Mesenchymal stem cell (in vitro differentiated cells and primary cell): ENCODE results near the gene RBMS3.

Experiments used
- DNase-seq: peaks from one replicate; pipeline ENCODE4 v3.0.0-alpha.2; 2013
- H2AFZ ChIP-seq: one replicate; pipeline ENCODE4 v1.6.1; 2013; ENCODE audit warnings: low read depth, mild to moderate bottlenecking, control low read depth, inconsistent platforms, low read length, moderate library complexity
- H2AK5ac ChIP-seq: 2 replicates; pipeline ENCODE4 v1.6.1; 2013; ENCODE audit warnings: low read length, moderate library complexity, mild to moderate bottlenecking, inconsistent platforms; ENCODE audit not compliant: severe bottlenecking
- H2BK120ac ChIP-seq: one replicate; pipeline ENCODE4 v1.6.1; 2013; ENCODE audit warnings: low read depth, mild to moderate bottlenecking, inconsistent platforms, low read length, moderate library complexity
- H2BK12ac ChIP-seq, 2 experiments: one replicate each; pipeline ENCODE4 v1.6.1; 2013; ENCODE audit warnings: inconsistent platforms in 2 of 2, low read length in 2 of 2, mild to moderate bottlenecking in 2 of 2, moderate library complexity in 2 of 2, control low read depth in 1 of 2
- H2BK15ac ChIP-seq: one replicate; pipeline ENCODE4 v1.6.1; 2013; ENCODE audit warnings: mild to moderate bottlenecking, low read depth, inconsistent platforms; ENCODE audit not compliant: poor library complexity, severe bottlenecking
- H2BK5ac ChIP-seq: 2 replicates; pipeline ENCODE4 v1.6.1; 2013; ENCODE audit warnings: low read depth, mild to moderate bottlenecking, low read length, control low read depth, inconsistent platforms; ENCODE audit not compliant: poor library complexity, severe bottlenecking
- H3K14ac ChIP-seq, 2 experiments: one replicate each; pipeline ENCODE4 v1.6.1; 2013; ENCODE audit warnings: inconsistent platforms in 2 of 2, low read length in 2 of 2, control low read depth in 1 of 2, mild to moderate bottlenecking in 1 of 2, moderate library complexity in 1 of 2
- H3K18ac ChIP-seq, 2 experiments: one replicate each; pipeline ENCODE4 v1.6.1; 2013; ENCODE audit warnings: inconsistent platforms in 2 of 2, low read length in 2 of 2, control low read depth in 1 of 2, low read depth in 1 of 2, mild to moderate bottlenecking in 1 of 2
- H3K23ac ChIP-seq, 2 experiments: one replicate each; pipeline ENCODE4 v1.6.1; 2013; ENCODE audit warnings: inconsistent platforms in 2 of 2, low read length in 2 of 2, mild to moderate bottlenecking in 2 of 2, moderate library complexity in 2 of 2, control low read depth in 1 of 2
- H3K27ac ChIP-seq: 2 replicates; pipeline ENCODE4 v1.5.1; 2013; ENCODE audit warnings: mild to moderate bottlenecking, moderate library complexity, low read length, control low read depth, inconsistent platforms; ENCODE audit not compliant: poor library complexity, severe bottlenecking
- H3K27me3 ChIP-seq, 2 experiments: 2 replicates each; pipeline versions ENCODE4 v1.6.1 to v1.7.0; 2013; ENCODE audit warnings: low read length in 2 of 2, mild to moderate bottlenecking in 2 of 2, moderate library complexity in 2 of 2, control low read depth in 1 of 2, inconsistent platforms in 1 of 2; ENCODE audit not compliant: control insufficient read depth in 1 of 2, insufficient read depth in 1 of 2
- H3K36me3 ChIP-seq, 2 experiments: 2 replicates each; pipeline versions ENCODE4 v1.6.1 to v1.7.0; 2013; ENCODE audit warnings: low read length in 2 of 2, control low read depth in 1 of 2, inconsistent platforms in 1 of 2, low read depth in 1 of 2, mild to moderate bottlenecking in 1 of 2; ENCODE audit not compliant: insufficient read depth in 2 of 2, control insufficient read depth in 1 of 2
- H3K4ac ChIP-seq, 2 experiments: one replicate each; pipeline ENCODE4 v1.6.1; 2013; ENCODE audit warnings: inconsistent platforms in 2 of 2, low read length in 2 of 2, mild to moderate bottlenecking in 2 of 2, moderate library complexity in 2 of 2, control low read depth in 1 of 2, low read depth in 1 of 2
- H3K4me1 ChIP-seq: 2 replicates; pipeline ENCODE4 v1.6.1; 2013; ENCODE audit warnings: low read depth, low read length, control low read depth; ENCODE audit not compliant: control insufficient read depth, insufficient read depth
- H3K4me2 ChIP-seq: 2 replicates; pipeline ENCODE4 v1.6.1; 2013; ENCODE audit warnings: low read length, mild to moderate bottlenecking, inconsistent platforms; ENCODE audit not compliant: poor library complexity, severe bottlenecking
- H3K4me3 ChIP-seq, 2 experiments: 2 replicates each; pipeline versions ENCODE4 v1.5.1 to v1.7.0; 2013; ENCODE audit warnings: low read length in 2 of 2, mild to moderate bottlenecking in 2 of 2, control low read depth in 1 of 2, low read depth in 1 of 2; ENCODE audit not compliant: insufficient read depth in 1 of 2
- H3K79me1 ChIP-seq: replicated peaks from 2 replicates; pipeline ENCODE4 v1.6.1; 2013; ENCODE audit warnings: mild to moderate bottlenecking, control low read depth, low read length, inconsistent platforms; ENCODE audit not compliant: poor library complexity, severe bottlenecking
- H3K9ac ChIP-seq: 2 replicates; pipeline ENCODE4 v1.7.0; 2013; ENCODE audit warnings: mild to moderate bottlenecking, low read length, moderate library complexity
- H3K9me3 ChIP-seq: 2 replicates; pipeline ENCODE4 v1.7.0; 2013; ENCODE audit warnings: mild to moderate bottlenecking, low read length; ENCODE audit not compliant: control insufficient read depth
- H4K8ac ChIP-seq: one replicate; pipeline ENCODE4 v1.6.1; 2013; ENCODE audit warnings: inconsistent platforms, mild to moderate bottlenecking, low read length, moderate library complexity
- H4K91ac ChIP-seq: one replicate; pipeline ENCODE4 v1.6.1; 2013; ENCODE audit warnings: mild to moderate bottlenecking, low read length, inconsistent platforms
- WGBS: methylation state at CpG from one replicate; pipeline ENCODE4 v1.1.7; 2013; ENCODE audit warnings: mixed read lengths; 5-methylcytosine and 5-hydroxymethylcytosine counted together

The RBMS3 gene

DNA sequence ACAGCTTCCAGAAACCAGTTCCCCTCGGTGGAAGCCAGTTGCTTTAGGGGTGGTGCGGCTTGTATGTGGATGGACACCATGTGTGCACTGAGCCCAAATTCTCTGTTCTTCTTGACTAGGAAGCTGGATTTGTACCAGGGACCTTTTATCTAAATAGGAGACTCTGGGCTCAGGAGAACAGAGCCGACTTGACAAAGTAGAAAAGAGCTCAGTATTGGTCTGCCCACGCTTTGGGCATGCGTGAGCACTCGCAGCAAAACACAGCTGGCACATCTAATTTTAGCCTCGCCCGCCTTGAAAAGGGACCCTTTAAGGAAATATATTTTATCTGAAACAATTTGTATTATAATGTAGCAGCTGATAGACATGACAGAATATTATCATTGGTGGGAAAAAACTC lies 1.1 kb upstream of the RBMS3 start:
- Histone ChIP-seq H3K9ac (peak overlapping the region; percentile 94), H3K23ac (no peak overlapping the region), H4K91ac (no peak overlapping the region), H2BK5ac (no peak overlapping the region), H2AFZ (no peak overlapping the region), H3K4me1 (peaks cover 2% of the 10 kb centered on the region), H3K79me1 (peaks cover 15% of the 10 kb centered on the region), H2BK15ac (no peak overlapping the region), H3K4ac (peak overlapping the region in 1 of 2 experiments; percentile 3), H2BK12ac (no peak overlapping the region), H3K27ac (peak overlapping the region; percentile 69), H3K4me2 (peak overlapping the region; percentile 64), H3K4me3 (peak overlapping the region in 1 of 2 experiments; percentile 85), H3K27me3 (no peaks in the 10 kb centered on the region), H3K18ac (peak overlapping the region in 1 of 2 experiments; percentile 54), H2BK120ac (peak overlapping the region; percentile 0), H3K9me3 (no peaks in the 10 kb centered on the region), H4K8ac (no peak overlapping the region), H2AK5ac (no peak overlapping the region), H3K36me3 (no peaks in the 10 kb centered on the region), H3K14ac (no peak overlapping the region)
- peak; percentile 37 for DNase-seq
- WGBS: 62% methylated on average over 8 of the region's 8 CpGs

- H3K27me3 ChIP-seq: no peaks in the 10 kb centered on the region
- H2AFZ ChIP-seq: no peak overlapping the region
- no peak overlapping the region for H2BK12ac ChIP-seq
- H2AK5ac ChIP-seq: peak overlapping the region; percentile 59
- H3K4me2 ChIP-seq: peak overlapping the region; percentile 60
- peak overlapping the region; percentile 94 for H3K9ac ChIP-seq
- peak overlapping the region in 1 of 2 experiments; percentile 51 for H3K4ac ChIP-seq
- H3K9me3 ChIP-seq: no peaks in the 10 kb centered on the region
- no peak overlapping the region for H3K23ac ChIP-seq
- peak overlapping the region; percentile 61 to 85 for H3K4me3 ChIP-seq
- H2BK15ac ChIP-seq: no peak overlapping the region
- peak overlapping the region; percentile 72 for H4K8ac ChIP-seq
- WGBS: no CpG with 5 or more reads among the region's 3 CpGs
- H4K91ac ChIP-seq: no peak overlapping the region
- H3K79me1 ChIP-seq: peaks cover 13% of the 10 kb centered on the region
- peak overlapping the region; percentile 99 for H3K27ac ChIP-seq
- peak; percentile 81 for DNase-seq
- H3K14ac ChIP-seq: no peak overlapping the region
- H3K36me3 ChIP-seq: no peaks in the 10 kb centered on the region
- H2BK5ac ChIP-seq: peak overlapping the region; percentile 88
- H3K4me1 ChIP-seq: peaks cover 2% of the 10 kb centered on the region
- H2BK120ac ChIP-seq: no peak overlapping the region
- peak overlapping the region in 1 of 2 experiments; percentile 74 for H3K18ac ChIP-seq
These were observed 148 bp downstream of the RBMS3 start for GRCh38 chr3:29281094-29281343.

GRCh38 chr3:29281344-29282241 lies 722 bp downstream of the RBMS3 start:
- H3K36me3 ChIP-seq: no peaks in the 10 kb centered on the region
- H4K91ac ChIP-seq: peak overlapping the region; percentile 95
- H2AK5ac ChIP-seq: peak overlapping the region; percentile 89
- H3K23ac ChIP-seq: peak overlapping the region; percentile 96 to 97
- no peaks in the 10 kb centered on the region for H3K27me3 ChIP-seq
- peak overlapping the region; percentile 51 to 87 for H3K4ac ChIP-seq
- peak overlapping the region; percentile 66 for H3K4me2 ChIP-seq
- H2AFZ ChIP-seq: no peak overlapping the region
- 2% methylated on average over 14 of the region's 18 CpGs for WGBS
- H4K8ac ChIP-seq: peak overlapping the region; percentile 72
- peak overlapping the region; percentile 99 for H3K27ac ChIP-seq
- H2BK5ac ChIP-seq: peak overlapping the region; percentile 88
- H2BK12ac ChIP-seq: peak overlapping the region in 1 of 2 experiments; percentile 84
- H2BK120ac ChIP-seq: peak overlapping the region; percentile 82
- peak; percentile 54 for DNase-seq
- H3K9me3 ChIP-seq: no peaks in the 10 kb centered on the region
- peak overlapping the region; percentile 61 to 85 for H3K4me3 ChIP-seq
- no peak overlapping the region for H3K14ac ChIP-seq
- peak overlapping the region; percentile 94 for H3K9ac ChIP-seq
- peaks cover 13% of the 10 kb centered on the region for H3K79me1 ChIP-seq
- peak overlapping the region; percentile 74 to 96 for H3K18ac ChIP-seq
- H2BK15ac ChIP-seq: peak overlapping the region; percentile 83
- H3K4me1 ChIP-seq: peaks cover 2% of the 10 kb centered on the region

DNA sequence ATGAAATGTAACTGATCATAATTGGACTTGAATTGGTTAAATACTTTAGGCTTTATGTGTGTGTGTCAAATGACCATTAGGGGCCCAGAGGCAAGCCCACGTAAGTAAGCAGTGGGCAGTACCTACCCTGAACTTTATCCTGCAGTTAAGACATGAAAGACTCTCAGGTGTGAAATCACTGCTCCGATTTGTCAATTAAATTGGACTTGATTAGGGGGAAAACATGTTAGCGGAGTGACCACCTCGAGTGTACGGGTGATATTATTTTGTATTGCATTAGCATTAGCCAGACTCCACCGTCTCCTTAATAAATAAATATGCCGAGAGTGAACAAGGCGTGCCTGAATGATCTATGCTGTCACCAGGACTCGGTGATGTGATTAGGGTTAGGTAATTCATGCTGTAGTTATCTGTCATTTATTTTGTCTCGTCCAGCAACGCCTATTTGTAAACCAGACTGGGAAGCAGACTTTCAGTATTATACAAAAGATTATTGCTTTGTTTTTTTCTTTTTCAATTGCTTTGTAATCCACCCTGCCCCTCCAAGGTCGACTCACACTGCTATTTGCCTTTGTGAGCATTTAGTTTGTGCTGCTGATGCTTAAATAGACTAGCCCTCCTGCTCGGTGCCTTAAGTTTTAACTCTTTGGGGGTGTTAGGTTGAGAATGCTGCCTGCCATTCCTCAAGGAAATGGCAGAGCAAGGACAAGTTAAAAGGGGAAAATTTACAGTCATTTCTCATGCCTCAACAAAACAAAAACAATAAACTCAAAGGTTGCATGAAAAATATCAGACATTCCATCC lies 1.8 kb downstream of the RBMS3 start:
- Histone ChIP-seq H3K4me1 (peaks cover 2% of the 10 kb centered on the region), H3K9ac (peak overlapping the region; percentile 94), H3K23ac (no peak overlapping the region), H2BK5ac (peak overlapping the region; percentile 77), H4K8ac (no peak overlapping the region), H3K9me3 (no peaks in the 10 kb centered on the region), H3K18ac (peak overlapping the region; percentile 70 to 88), H3K36me3 (no peaks in the 10 kb centered on the region), H2BK12ac (no peak overlapping the region), H2AK5ac (peak overlapping the region; percentile 81), H2BK120ac (no peak overlapping the region), H3K27me3 (no peaks in the 10 kb centered on the region), H3K14ac (no peak overlapping the region), H3K4ac (peak overlapping the region in 1 of 2 experiments; percentile 75), H2BK15ac (no peak overlapping the region), H3K79me1 (peaks cover 6% of the 10 kb centered on the region), H2AFZ (no peak overlapping the region), H3K4me3 (peak overlapping the region; percentile 30 to 85), H3K27ac (peak overlapping the region; percentile 99), H4K91ac (no peak overlapping the region), H3K4me2 (peak overlapping the region; percentile 58)
- 5% methylated on average over 9 of the region's 13 CpGs for WGBS
- DNase-seq: peak; percentile 67
